Measurements from ENCODE around the gene RRP7A. TPM values are rescaled to one million over a fixed set of nuclear protein-coding genes. Genes with fewer than 3 reads are reported as not detected.
"Not testable (repeated sequence)": the region's sequence is repeated elsewhere in the genome, so short reads cannot be mapped to it uniquely, and the experiment has no call there.

RRP7A gene
- total RNA-seq, 2 donors from 2014 or later, result 63.8 to 98.0 TPM

DNA sequence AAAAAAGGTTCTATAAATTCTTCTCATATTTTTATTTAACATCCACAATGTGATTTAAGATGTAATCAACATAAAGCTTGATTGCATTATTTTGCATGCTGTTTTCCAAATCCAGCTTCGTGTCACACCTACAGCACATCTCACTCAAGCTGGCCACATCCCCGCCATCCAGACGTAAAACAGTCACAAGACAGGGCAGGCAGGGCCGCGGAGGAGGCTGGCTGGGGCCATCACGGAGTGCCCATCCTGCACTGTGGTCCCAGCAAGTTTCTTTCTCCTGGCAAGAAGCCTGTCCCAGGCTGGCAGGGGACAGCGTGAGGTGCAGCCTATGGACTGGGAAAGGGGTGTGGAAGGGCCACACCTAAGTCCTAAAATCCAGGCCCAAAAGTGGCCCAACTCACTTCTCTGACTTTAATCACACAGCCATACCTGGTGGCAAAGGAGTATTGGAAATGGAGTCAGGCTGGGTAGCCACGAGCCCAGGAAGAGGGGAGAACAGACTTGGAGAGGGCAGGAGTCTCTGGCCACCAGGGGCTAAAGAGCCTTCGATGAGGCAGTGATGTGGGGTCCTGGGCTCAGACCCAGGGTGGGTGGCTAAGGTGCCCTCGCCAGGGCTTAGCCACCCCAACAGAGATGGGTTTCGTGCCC is 11.1 kb downstream of the RRP7A start:
- not testable (repeated sequence) for H3K4me1 Mint-ChIP-seq; H3K9me3 ChIP-seq (ENCODE audit: control insufficient read depth, low read length); H3K27ac ChIP-seq (ENCODE audit: low read depth, low read length); H3K9ac ChIP-seq (ENCODE audit: extremely low read depth, low read length, poor library complexity, severe bottlenecking); H3K27me3 Mint-ChIP-seq (ENCODE audit: insufficient read depth); H3K9me3 Mint-ChIP-seq; H3K4me1 ChIP-seq (ENCODE audit: control insufficient read depth, insufficient read depth, low read length); H3K27me3 ChIP-seq (ENCODE audit: control insufficient read depth, insufficient read depth, low read length, poor library complexity, severe bottlenecking); H3K4me3 Mint-ChIP-seq; H3K4me3 ChIP-seq (ENCODE audit: low read length)
- peaks cover 17% of the 10 kb centered on the region for H3K36me3 Mint-ChIP-seq (ENCODE audit: low read depth)
- TF ChIP-seq CTCF (conservative IDR thresholded peaks at IDR 0.05), result peak; percentile 23
- DNase-seq, result peak; percentile 59
- peaks cover 15% of the 10 kb centered on the region for H3K36me3 ChIP-seq (ENCODE audit: control insufficient read depth, insufficient read depth, low read length)
- WGBS, 2 experiments (ENCODE audit: insufficient coverage in 1 of 2, insufficient read length in 1 of 2), result 83 to 95% methylated on average over 4 to 10 of the region's 11 CpGs
- peak overlapping the region; percentile 66 for H3K27ac Mint-ChIP-seq

- no peaks in the 10 kb centered on the region for H3K9me3 ChIP-seq (ENCODE audit: control insufficient read depth, low read length)
- no peaks in the 10 kb centered on the region for H3K36me3 ChIP-seq (ENCODE audit: control insufficient read depth, insufficient read depth, low read length)
- 95 to 96% methylated on average over 18 to 26 of the region's 26 CpGs for WGBS, 2 experiments (ENCODE audit: insufficient coverage in 1 of 2, insufficient read length in 1 of 2)
- Mint-ChIP-seq H3K36me3 (ENCODE audit: low read depth) (no peaks in the 10 kb centered on the region), H3K27me3 (ENCODE audit: insufficient read depth) (peaks cover 7% of the 10 kb centered on the region), H3K4me3 (peak overlapping the region; percentile 17), H3K9me3 (peaks cover 7% of the 10 kb centered on the region), H3K4me1 (no peaks in the 10 kb centered on the region), H3K27ac (no peak overlapping the region)
- no peak overlapping the region for H3K4me3 ChIP-seq (ENCODE audit: low read length)
- H3K27me3 ChIP-seq (ENCODE audit: control insufficient read depth, insufficient read depth, low read length, poor library complexity, severe bottlenecking), result no peaks in the 10 kb centered on the region
- no peak for DNase-seq
- no peak overlapping the region for H3K27ac ChIP-seq (ENCODE audit: low read depth, low read length)
- no peak for TF ChIP-seq CTCF (conservative IDR thresholded peaks at IDR 0.05)
- H3K9ac ChIP-seq (ENCODE audit: extremely low read depth, low read length, poor library complexity, severe bottlenecking), result no peak overlapping the region
- H3K4me1 ChIP-seq (ENCODE audit: control insufficient read depth, insufficient read depth, low read length), result no peaks in the 10 kb centered on the region
Measured at GRCh38 chr22:42500836-42501179, 18.8 kb downstream of the RRP7A start.

DNA sequence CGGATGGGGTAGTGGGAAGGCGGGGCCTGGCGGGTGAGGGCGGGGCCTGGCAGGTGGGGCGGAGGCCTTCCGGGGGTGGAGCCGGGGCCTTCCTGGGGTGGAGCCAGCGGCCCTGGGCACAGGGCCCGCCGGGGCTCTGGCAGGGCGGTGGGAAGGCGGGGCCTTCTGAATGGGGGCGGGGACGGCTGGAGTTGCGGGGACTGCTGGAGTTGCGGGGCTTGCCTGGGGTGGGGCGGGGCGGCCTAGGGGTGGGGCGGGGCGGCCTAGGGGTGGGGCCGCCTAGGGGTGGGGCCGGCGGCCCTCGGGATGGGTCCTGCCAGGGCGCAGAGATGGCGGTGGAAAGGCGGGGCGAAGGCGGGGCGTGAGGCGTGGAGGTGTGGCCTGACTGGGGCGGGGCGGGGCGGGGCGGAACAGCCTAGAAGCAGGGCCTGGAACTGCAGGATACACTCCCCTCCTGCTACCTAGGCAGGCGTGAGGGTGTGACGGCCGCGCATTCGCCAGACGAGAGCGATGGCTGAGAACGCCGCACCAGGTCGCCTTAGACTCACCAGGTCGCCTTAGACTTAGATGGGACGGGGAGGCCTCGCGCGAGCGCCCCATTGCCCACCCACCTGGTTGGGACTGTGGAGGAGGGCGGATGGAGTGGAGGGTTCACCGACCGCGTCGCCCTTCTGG is 19.3 kb downstream of the RRP7A start:
- no peaks in the 10 kb centered on the region for H3K4me1 ChIP-seq (ENCODE audit: control insufficient read depth, insufficient read depth, low read length)
- no peaks in the 10 kb centered on the region for H3K36me3 ChIP-seq (ENCODE audit: control insufficient read depth, insufficient read depth, low read length)
- H3K4me3 Mint-ChIP-seq, result peak overlapping the region; percentile 17
- DNase-seq, result peak; percentile 96
- peaks cover 7% of the 10 kb centered on the region for H3K27me3 Mint-ChIP-seq (ENCODE audit: insufficient read depth)
- no peaks in the 10 kb centered on the region for H3K9me3 ChIP-seq (ENCODE audit: control insufficient read depth, low read length)
- no peaks in the 10 kb centered on the region for H3K4me1 Mint-ChIP-seq
- no peaks in the 10 kb centered on the region for H3K27me3 ChIP-seq (ENCODE audit: control insufficient read depth, insufficient read depth, low read length, poor library complexity, severe bottlenecking)
- no peak for TF ChIP-seq CTCF (conservative IDR thresholded peaks at IDR 0.05)
- no peak overlapping the region for H3K27ac ChIP-seq (ENCODE audit: low read depth, low read length)
- H3K9me3 Mint-ChIP-seq, result peaks cover 7% of the 10 kb centered on the region
- no peak overlapping the region for H3K27ac Mint-ChIP-seq
- H3K36me3 Mint-ChIP-seq (ENCODE audit: low read depth), result no peaks in the 10 kb centered on the region
- H3K4me3 ChIP-seq (ENCODE audit: low read length), result no peak overlapping the region
- H3K9ac ChIP-seq (ENCODE audit: extremely low read depth, low read length, poor library complexity, severe bottlenecking), result no peak overlapping the region
- WGBS, 2 experiments (ENCODE audit: insufficient coverage in 1 of 2, insufficient read length in 1 of 2), result 90 to 94% methylated on average over 6 to 53 of the region's 56 CpGs

- H3K27me3 ChIP-seq (ENCODE audit: control insufficient read depth, insufficient read depth, low read length, poor library complexity, severe bottlenecking); H3K27ac ChIP-seq (ENCODE audit: low read depth, low read length); H3K4me1 ChIP-seq (ENCODE audit: control insufficient read depth, insufficient read depth, low read length); H3K27me3 Mint-ChIP-seq (ENCODE audit: insufficient read depth); H3K9ac ChIP-seq (ENCODE audit: extremely low read depth, low read length, poor library complexity, severe bottlenecking); H3K4me3 Mint-ChIP-seq; DNase-seq; H3K4me1 Mint-ChIP-seq; H3K4me3 ChIP-seq (ENCODE audit: low read length); H3K9me3 ChIP-seq (ENCODE audit: control insufficient read depth, low read length); H3K9me3 Mint-ChIP-seq; H3K36me3 ChIP-seq (ENCODE audit: control insufficient read depth, insufficient read depth, low read length); H3K36me3 Mint-ChIP-seq (ENCODE audit: low read depth); H3K27ac Mint-ChIP-seq: not testable (repeated sequence)
- 94 to 97% methylated on average over 13 to 15 of the region's 15 CpGs for WGBS, 2 experiments (ENCODE audit: insufficient coverage in 1 of 2, insufficient read length in 1 of 2)
Measured at GRCh38 chr22:42499773-42500160, 19.8 kb downstream of the RRP7A start.

DNA sequence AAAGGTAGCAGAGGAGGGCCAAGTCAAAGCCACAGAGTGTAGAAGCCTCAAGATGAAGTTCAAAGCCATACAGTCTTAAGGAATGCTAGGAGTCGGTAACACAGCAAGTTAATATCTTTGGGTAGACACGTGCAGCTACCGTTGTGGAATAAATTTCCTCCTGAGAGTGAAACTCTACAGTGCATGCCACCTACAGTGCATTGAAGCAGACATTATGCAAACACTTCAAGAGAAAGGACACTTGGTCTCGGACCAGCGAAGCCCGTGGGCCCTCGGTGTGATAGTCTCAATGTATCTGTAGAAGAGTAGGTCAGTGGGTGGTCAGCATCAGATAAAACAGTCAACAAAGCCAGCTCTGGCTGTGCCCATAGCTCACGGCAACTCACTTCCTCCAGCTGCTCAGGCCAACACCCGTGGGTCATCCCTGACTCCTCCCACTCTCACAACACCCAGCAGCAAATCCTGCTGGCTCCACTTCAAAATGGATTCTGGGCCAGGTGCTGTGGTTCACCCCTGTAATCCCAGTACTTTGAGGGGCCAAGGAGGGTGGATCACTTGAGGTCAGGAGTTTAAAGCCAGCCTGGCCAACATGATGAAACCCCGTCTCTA is 24.0 kb downstream of the RRP7A start:
- H3K4me3 Mint-ChIP-seq; H3K9me3 ChIP-seq (ENCODE audit: control insufficient read depth, low read length); H3K36me3 ChIP-seq (ENCODE audit: control insufficient read depth, insufficient read depth, low read length); H3K4me1 ChIP-seq (ENCODE audit: control insufficient read depth, insufficient read depth, low read length); H3K27ac Mint-ChIP-seq; H3K27me3 ChIP-seq (ENCODE audit: control insufficient read depth, insufficient read depth, low read length, poor library complexity, severe bottlenecking); H3K9ac ChIP-seq (ENCODE audit: extremely low read depth, low read length, poor library complexity, severe bottlenecking); H3K27me3 Mint-ChIP-seq (ENCODE audit: insufficient read depth); H3K27ac ChIP-seq (ENCODE audit: low read depth, low read length); DNase-seq; H3K36me3 Mint-ChIP-seq (ENCODE audit: low read depth); H3K4me3 ChIP-seq (ENCODE audit: low read length); H3K4me1 Mint-ChIP-seq; H3K9me3 Mint-ChIP-seq: not testable (repeated sequence)
- 90 to 93% methylated on average over 6 to 10 of the region's 10 CpGs for WGBS, 2 experiments (ENCODE audit: insufficient coverage in 1 of 2, insufficient read length in 1 of 2)
